GM12878 (cell line): ENCODE measurements around the gene WDR31. TPM values are rescaled to one million over a fixed set of nuclear protein-coding genes. Genes with fewer than 3 reads are reported as not detected.

ENCODE experiments used
- ATAC-seq: fragments of 200-7000 bp; cut with Tn5 transposase; 3 replicates; pipeline ENCODE4 v1.9.1; 2020; ENCODE audit warnings: mild to moderate bottlenecking, moderate library complexity
- BruUV-seq: library from RNA; stranded (reverse); fragments of 400-500 nt; replicated peaks from 2 replicates; lab custom pipeline; 2021; lab: Mats Ljungman, UMichigan
- CTCF ChIA-PET: fragments of 300-600 bp; sonication (Branson Sonifier 250); formaldehyde crosslinking; extraction: SDS; loops from one replicate; lab custom pipeline; 2021; ENCODE audit warnings: inconsistent platforms; lab: Yijun Ruan, JAX
- POLR2A ChIA-PET: fragments of 350-600 bp; formaldehyde crosslinking; extraction: SDS; loops from one replicate; lab custom pipeline; 2021; ENCODE audit warnings: inconsistent platforms; lab: Charles Lee
- RAD21 ChIA-PET: fragments of 300-600 bp; sonication (Branson Sonifier 250); formaldehyde crosslinking; loops from one replicate; lab custom pipeline; 2023; ENCODE audit warnings: antibody characterized with exemption; ENCODE audit not compliant: unreplicated experiment; lab: Charles Lee
- SMC1A ChIA-PET: fragments of 300-600 bp; sonication (Branson Sonifier 250); formaldehyde crosslinking; loops from one replicate; lab custom pipeline; 2023; ENCODE audit not compliant: unreplicated experiment, uncharacterized antibody; lab: Charles Lee
- DNase-seq: peaks from one replicate; pipeline ENCODE4 v3.0.0-alpha.2; 2011; ENCODE audit warnings: low read depth, low spot score
- FAIRE-seq: peaks from 3 replicates; lab custom pipeline; 2011; peaks lifted over from hg19 to GRCh38; lab: Jason Lieb, UNC
- H2AFZ ChIP-seq: 2 replicates; pipeline ENCODE4 v1.6.0; 2011; ENCODE audit warnings: low read depth, low read length, control low read depth; ENCODE audit not compliant: control insufficient read depth
- H3K27ac ChIP-seq: 2 replicates; pipeline ENCODE4 v1.5.1; 2011; ENCODE audit warnings: control low read depth; ENCODE audit not compliant: control insufficient read depth, insufficient read depth
- H3K27me3 ChIP-seq, 2 experiments: replicated peaks in 1 of 2; 2 replicates each; pipeline versions ENCODE4 v1.6.0 to v1.6.1; 2011; ENCODE audit warnings: low read length in 1 of 2; ENCODE audit not compliant: control insufficient read depth in 2 of 2, insufficient read depth in 2 of 2
- H3K36me3 ChIP-seq, 2 experiments: 2 replicates each; pipeline ENCODE4 v1.5.1; 2011; ENCODE audit warnings: low read length in 1 of 2; ENCODE audit not compliant: control insufficient read depth in 2 of 2, insufficient read depth in 2 of 2
- H3K4me1 ChIP-seq: 2 replicates; pipeline ENCODE4 v1.6.1; 2011; ENCODE audit warnings: mild to moderate bottlenecking, low read length, moderate library complexity, mixed read lengths; ENCODE audit not compliant: control insufficient read depth, insufficient read depth
- H3K4me2 ChIP-seq: 2 replicates; pipeline ENCODE4 v1.6.0; 2011; ENCODE audit warnings: control low read depth; ENCODE audit not compliant: control insufficient read depth, insufficient read depth
- H3K4me3 ChIP-seq: fragments of 200-600 bp; sonication (generic); 2 replicates; pipeline ENCODE4 v1.5.1; 2016
- H3K79me2 ChIP-seq: 2 replicates; pipeline ENCODE4 v1.6.0; 2011; ENCODE audit warnings: low read length; ENCODE audit not compliant: control insufficient read depth, insufficient read depth
- H3K9ac ChIP-seq: 2 replicates; pipeline ENCODE4 v1.8.0; 2011; ENCODE audit warnings: low read length, control low read depth, mixed read lengths; ENCODE audit not compliant: control insufficient read depth, insufficient read depth
- H3K9me3 ChIP-seq: replicated peaks from 3 replicates; pipeline ENCODE4 v1.5.1; 2011; ENCODE audit warnings: mild to moderate bottlenecking, low read length; ENCODE audit not compliant: control insufficient read depth, insufficient read depth
- H4K20me1 ChIP-seq: 2 replicates; pipeline ENCODE4 v1.6.0; 2011; ENCODE audit not compliant: control insufficient read depth, insufficient read depth
- IRF3 ChIP-seq: fragments of 450-650 bp; IDR thresholded peaks from 2 replicates; pipeline ENCODE4 v1.6.1; 2014; ENCODE audit warnings: mild to moderate bottlenecking
- MLLT1 ChIP-seq: fragments of 450-650 bp; IDR thresholded peaks from 2 replicates; pipeline ENCODE4 v1.6.1; 2016; ENCODE audit warnings: mild to moderate bottlenecking
- RFX5 ChIP-seq: IDR thresholded peaks from 2 replicates; pipeline ENCODE4 v1.6.1; 2011; ENCODE audit warnings: low read depth, low read length, improper control_type of control experiment
- SMAD1 ChIP-seq: fragments of 450-650 bp; IDR thresholded peaks from 2 replicates; pipeline ENCODE4 v1.6.1; 2018; ENCODE audit warnings: mild to moderate bottlenecking, low read depth; ENCODE audit not compliant: partially characterized antibody
- ZNF24 ChIP-seq: fragments of 450-650 bp; IDR thresholded peaks from 2 replicates; pipeline ENCODE4 v1.6.1; 2017; ENCODE audit warnings: antibody characterized with exemption, mild to moderate bottlenecking
- ZSCAN29 ChIP-seq: fragments of 450-650 bp; IDR thresholded peaks from 2 replicates; pipeline ENCODE4 v1.6.1; 2017; ENCODE audit warnings: mild to moderate bottlenecking, moderate library complexity
- WGBS: methylation state at CpG from one replicate; pipeline ENCODE4 v1.1.6; 2016; ENCODE audit warnings: low lambda C conversion rate; ENCODE audit not compliant: insufficient replicate concordance, insufficient coverage; ENCODE audit errors: missing lambda C conversion rate; 5-methylcytosine and 5-hydroxymethylcytosine counted together
- in situ Hi-C: fragments of 300-500 bp; cut with MboI; formaldehyde crosslinking; loops from 9 replicates; pipeline ENCODE4 v1.14.3; 2018; ENCODE audit warnings: mixed read lengths
- intact Hi-C: fragments of 100-400 bp; cut with micrococcal nuclease; formaldehyde crosslinking; loops from one replicate; pipeline ENCODE4 v1.14.2; 2022; ENCODE audit not compliant: unreplicated experiment
- polyA plus RNA-seq, 11 experiments: library from polyadenylated mRNA; depleted of rRNA in 4 of 11; unstranded in 6 of 11; stranded (reverse) in 5 of 11; fragments of >200 nt; fragmentation: Nextera tagmentation in 4 of 11; fragmentation: Illumina TruSeq in 1 of 11; extraction: Ambion mirVana in 4 of 11; extraction: Trizol in 1 of 11; gene quantifications; 1 replicate in 1 of 11; 2 replicates in 10 of 11; pipeline versions ENCODE4 v1.2.1 to v1.2.3, GENCODE V29; 2011 to 2016; ENCODE audit warnings: inconsistent platforms in 2 of 11, missing spikeins in 2 of 11, low read depth in 1 of 11
- total RNA-seq, 4 experiments: library from RNA; depleted of rRNA in 3 of 4; stranded (reverse); fragments of >200 nt in 3 of 4; fragmentation: Illumina TruSeq in 1 of 4; extraction: Trizol in 1 of 4; gene quantifications; 2 replicates each; pipeline versions ENCODE4 v1.2.1 to v1.2.3, GENCODE V29; 2013 to 2021
- TF ChIP-seq, protein P1 (sequence below): IDR thresholded peaks from 2 replicates; pipeline ENCODE4 v1.6.1; 2012; ENCODE audit warnings: low read depth, low read length, improper control_type of control experiment

Gene WDR31
- total and polyA plus RNA-seq, 10 of the 15 experiments (the other 5 are each of a cell fraction or from before 2014, with no cell fraction given), result 0.26 to 1.7 (median 0.79) TPM

DNA sequence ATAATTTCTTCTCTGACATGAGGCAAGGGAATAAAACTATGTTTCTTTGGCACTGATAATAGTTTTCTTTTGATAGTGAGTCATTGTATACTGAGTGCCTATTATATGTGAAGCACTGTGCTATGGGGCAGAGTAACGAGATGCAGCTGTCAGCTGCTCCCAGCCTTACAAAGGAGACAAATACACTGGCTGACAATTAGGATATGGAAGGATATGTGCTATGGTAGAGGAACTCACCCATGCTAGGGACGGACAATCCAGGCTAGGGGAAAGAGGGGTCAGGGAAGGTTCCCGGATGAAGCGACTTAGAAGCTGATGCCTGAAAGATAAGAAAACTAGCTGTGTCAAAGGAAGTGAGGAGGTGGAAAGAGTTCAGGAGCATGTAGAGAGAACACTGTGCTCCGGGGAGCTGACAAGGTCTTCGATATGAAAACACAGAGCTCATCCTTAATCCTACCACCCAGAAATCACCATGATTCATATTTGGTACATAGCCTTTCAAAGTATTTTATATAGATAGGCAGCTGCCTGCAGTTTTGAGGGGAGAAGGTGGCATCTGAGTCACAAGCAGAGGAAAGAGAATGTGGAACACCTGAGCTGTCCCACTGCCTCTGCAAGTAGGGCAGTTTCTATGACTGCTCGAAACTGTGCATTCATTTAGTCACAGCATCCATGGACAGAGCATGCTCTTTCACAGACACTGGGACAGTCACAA, 21.4 kb upstream of the WDR31 start (continued):
- TF ChIP-seq MLLT1, result no peak
- TF ChIP-seq RFX5, result no peak
- TF ChIP-seq IRF3, result no peak
- TF ChIP-seq, protein P1, sequence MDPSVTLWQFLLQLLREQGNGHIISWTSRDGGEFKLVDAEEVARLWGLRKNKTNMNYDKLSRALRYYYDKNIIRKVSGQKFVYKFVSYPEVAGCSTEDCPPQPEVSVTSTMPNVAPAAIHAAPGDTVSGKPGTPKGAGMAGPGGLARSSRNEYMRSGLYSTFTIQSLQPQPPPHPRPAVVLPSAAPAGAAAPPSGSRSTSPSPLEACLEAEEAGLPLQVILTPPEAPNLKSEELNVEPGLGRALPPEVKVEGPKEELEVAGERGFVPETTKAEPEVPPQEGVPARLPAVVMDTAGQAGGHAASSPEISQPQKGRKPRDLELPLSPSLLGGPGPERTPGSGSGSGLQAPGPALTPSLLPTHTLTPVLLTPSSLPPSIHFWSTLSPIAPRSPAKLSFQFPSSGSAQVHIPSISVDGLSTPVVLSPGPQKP, result no peak
- TF ChIP-seq ZNF24, result no peak
- TF ChIP-seq ZSCAN29, result no peak
- TF ChIP-seq, all 136 proteins: peak for 0

GRCh38 chr9:113360242-113360842, 20.3 kb upstream of the WDR31 start:
- H3K36me3 ChIP-seq, result no peaks in the 10 kb centered on the region
- 66% methylated on average over 15 of the region's 15 CpGs for WGBS
- H3K79me2 ChIP-seq, result no peaks in the 10 kb centered on the region
- H3K4me1 ChIP-seq, result no peaks in the 10 kb centered on the region
- H3K9ac ChIP-seq, result no peak overlapping the region
- intact Hi-C loops, result no loop called here
- ATAC-seq, result no peak
- no peak overlapping the region for H3K4me3 ChIP-seq
- H3K4me2 ChIP-seq, result no peak overlapping the region
- H2AFZ ChIP-seq, result no peak overlapping the region
- TF ChIP-seq SMAD1 (no peak), MLLT1 (peak; percentile 77)
- H3K9me3 ChIP-seq, result no peaks in the 10 kb centered on the region
- RAD21 ChIA-PET, result no interaction called here
- no peaks in the 10 kb centered on the region for H3K27me3 ChIP-seq
- DNase-seq, result no peak
- BruUV-seq, result no TSS peak
- CTCF ChIA-PET, result interaction anchor here (0.5 kb wide), 1 partner anchor 50 kb away, joined by 3 read pairs; the partner anchor contains the start of genes C9orf43 and POLE3
- SMC1A ChIA-PET, result no interaction called here
- in situ Hi-C loops, result no loop called here
- no peak for FAIRE-seq
- no peaks in the 10 kb centered on the region for H4K20me1 ChIP-seq
- POLR2A ChIA-PET, result no interaction called here
- no peak overlapping the region for H3K27ac ChIP-seq
